ENCODE data around the gene PHACTR4. TPM values are rescaled to one million over a fixed set of nuclear protein-coding genes. Genes with fewer than 3 reads are reported as not detected.

Gene PHACTR4
- total and polyA plus RNA-seq, 2 of the 13 experiments (the other 11 are each of a cell fraction or from before 2014, with no cell fraction given): 13.9 to 17.1 TPM

- in situ Hi-C loops (cut with HindIII; ENCODE audit: extremely low pct_ligation_motif_present, low pct_unique_long_range_greater_than_20kb): no loop called here
- H3K4me2 ChIP-seq (ENCODE audit: low read depth, low read length): no peak overlapping the region
- no peaks in the 10 kb centered on the region for H3K36me3 ChIP-seq (replicated peaks in 1 of 2; ENCODE audit: control insufficient read depth in 1 of 2, insufficient read depth in 2 of 2, low read length in 2 of 2)
- no peaks in the 10 kb centered on the region for H4K20me1 ChIP-seq (ENCODE audit: insufficient read depth, low read length)
- no TSS peak for BruUV-seq (replicated peaks)
- TF ChIP-seq MAFF (IDR thresholded peaks at IDR 0.05; ENCODE audit: low read depth, low read length) (no peak), FOXM1 (CRISPR knock-in tag; IDR thresholded peaks at IDR 0.05) (no peak), PAX8 (CRISPR knock-in tag; IDR thresholded peaks at IDR 0.05; ENCODE audit: borderline replicate concordance) (no peak), ZNF468 (CRISPR knock-in tag; IDR thresholded peaks at IDR 0.05) (no peak), SRF (IDR thresholded peaks at IDR 0.05; ENCODE audit: low read depth, low read length) (no peak), ZKSCAN8 (CRISPR knock-in tag; IDR thresholded peaks at IDR 0.05; ENCODE audit: borderline replicate concordance) (no peak), HMG20B (CRISPR knock-in tag; conservative IDR thresholded peaks at IDR 0.05) (no peak), TFDP2 (CRISPR knock-in tag; IDR thresholded peaks at IDR 0.05) (no peak), ZNF772 (CRISPR knock-in tag; IDR thresholded peaks at IDR 0.05) (no peak), KDM5B (CRISPR knock-in tag; IDR thresholded peaks at IDR 0.05; ENCODE audit: borderline replicate concordance) (no peak), ZNF777 (CRISPR knock-in tag; IDR thresholded peaks at IDR 0.05) (no peak), HNRNPK (IDR thresholded peaks at IDR 0.05; ENCODE audit: low read depth, low read length, poor library complexity, severe bottlenecking) (no peak), POGZ (CRISPR knock-in tag; IDR thresholded peaks at IDR 0.05) (no peak)
- TF ChIP-seq, protein P1, sequence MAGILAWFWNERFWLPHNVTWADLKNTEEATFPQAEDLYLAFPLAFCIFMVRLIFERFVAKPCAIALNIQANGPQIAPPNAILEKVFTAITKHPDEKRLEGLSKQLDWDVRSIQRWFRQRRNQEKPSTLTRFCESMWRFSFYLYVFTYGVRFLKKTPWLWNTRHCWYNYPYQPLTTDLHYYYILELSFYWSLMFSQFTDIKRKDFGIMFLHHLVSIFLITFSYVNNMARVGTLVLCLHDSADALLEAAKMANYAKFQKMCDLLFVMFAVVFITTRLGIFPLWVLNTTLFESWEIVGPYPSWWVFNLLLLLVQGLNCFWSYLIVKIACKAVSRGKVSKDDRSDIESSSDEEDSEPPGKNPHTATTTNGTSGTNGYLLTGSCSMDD (CRISPR knock-in tag; IDR thresholded peaks at IDR 0.05): no peak
- intact Hi-C loops (cut with micrococcal nuclease; ENCODE audit: unreplicated experiment): no loop called here
- H2AFZ ChIP-seq (ENCODE audit: low read length): no peak overlapping the region
- no peak overlapping the region for H3K9ac ChIP-seq (ENCODE audit: insufficient read depth, low read depth, low read length)
- peaks cover 4% of the 10 kb centered on the region for H3K79me2 ChIP-seq (ENCODE audit: insufficient read depth, low read length)
- ATAC-seq: no peak
- ChIA-PET POLR2A (interaction anchor here (1.6 kb wide), 1 partner anchor 33 kb away, joined by 7 read pairs; no protein-coding TSS in a partner anchor), CTCF (ENCODE audit: low intra/inter-chr PET ratio, low total read pairs) (no interaction called here)
- no peak for DNase-seq (ENCODE audit: low spot score)
- no peak overlapping the region for H3K4me3 ChIP-seq (replicated peaks in 1 of 3; ENCODE audit: insufficient read depth in 1 of 3, low read depth in 2 of 3, low read length in 3 of 3)
- no peaks in the 10 kb centered on the region; a peak in 1 of 5 replicates for H3K27me3 ChIP-seq (ENCODE audit: control insufficient read depth in 1 of 2, insufficient read depth in 2 of 2, low read length in 2 of 2)
- no peak for FAIRE-seq
- peaks cover 22% of the 10 kb centered on the region for H3K4me1 ChIP-seq (ENCODE audit: insufficient read depth, low read length)
- H3K9me3 ChIP-seq (ENCODE audit: low read length): no peaks in the 10 kb centered on the region
- WGBS (ENCODE audit: low lambda C conversion rate): 50% methylated on average over 3 of the region's 3 CpGs
- H3K27ac ChIP-seq (ENCODE audit: extremely low read length, insufficient read depth, low read length): no peak overlapping the region
Observed at GRCh38 chr1:28548318-28548717, 178.8 kb downstream of the PHACTR4 start.

Small RNA genes lying within 50 kb of the gene (small RNA-seq; reads per million reads assigned to genes)
- gene RF00019 (ENCODE audit: insufficient read depth in 2 of 3, insufficient read length in 3 of 3, low read depth in 2 of 3, low replicate concordance in 1 of 3): 0 reads per million in 3 experiments
- gene RNU6ATAC27P (ENCODE audit: insufficient read depth in 2 of 3, insufficient read length in 3 of 3, low read depth in 2 of 3, low replicate concordance in 1 of 3): 0 to 23.2 (median 0) reads per million in 3 experiments
- 0 reads per million in 3 experiments for gene SNORA73A (ENCODE audit: insufficient read depth in 2 of 3, insufficient read length in 3 of 3, low read depth in 2 of 3, low replicate concordance in 1 of 3)
- 225 to 2,340 (median 230) reads per million in 3 experiments for gene SNORA73B (ENCODE audit: insufficient read depth in 2 of 3, insufficient read length in 3 of 3, low read depth in 2 of 3, low replicate concordance in 1 of 3)

Other genes with a start within 250 kb of the PHACTR4 start
- gene PTAFR, start 193.1 kb upstream of the PHACTR4 start, total RNA-seq (2016; rRNA removed; fragmentation: Illumina TruSeq; extraction: Trizol): 0.18 and 0.27 TPM in 2 replicates
- 22.8 and 24.0 TPM in 2 replicates for gene PTAFR, start 193.1 kb upstream of the PHACTR4 start, polyA plus RNA-seq (2011; rRNA removed)
- 126 and 180 TPM in 2 replicates for gene DNAJC8, start 136.7 kb upstream of the PHACTR4 start, total RNA-seq (2016; rRNA removed; fragmentation: Illumina TruSeq; extraction: Trizol)
- 48.4 and 54.5 TPM in 2 replicates for gene DNAJC8, start 136.7 kb upstream of the PHACTR4 start, polyA plus RNA-seq (2011; rRNA removed)
- 131 and 143 TPM in 2 replicates for gene ATP5IF1, start 133.6 kb upstream of the PHACTR4 start, total RNA-seq (2016; rRNA removed; fragmentation: Illumina TruSeq; extraction: Trizol)
- gene ATP5IF1, start 133.6 kb upstream of the PHACTR4 start, polyA plus RNA-seq (2011; rRNA removed): 85.5 and 97.7 TPM in 2 replicates
- gene SESN2, start 110.2 kb upstream of the PHACTR4 start, total RNA-seq (2016; rRNA removed; fragmentation: Illumina TruSeq; extraction: Trizol): 10.4 and 13.2 TPM in 2 replicates
- 19.1 and 24.8 TPM in 2 replicates for gene SESN2, start 110.2 kb upstream of the PHACTR4 start, polyA plus RNA-seq (2011; rRNA removed)
- gene MED18, start 40.7 kb upstream of the PHACTR4 start, total RNA-seq (2016; rRNA removed; fragmentation: Illumina TruSeq; extraction: Trizol): 21.0 and 28.8 TPM in 2 replicates
- gene MED18, start 40.7 kb upstream of the PHACTR4 start, polyA plus RNA-seq (2011; rRNA removed): 11.7 and 14.4 TPM in 2 replicates
- gene RCC1, start 136.3 kb downstream of the PHACTR4 start, total RNA-seq (2016; rRNA removed; fragmentation: Illumina TruSeq; extraction: Trizol): 80.8 and 102 TPM in 2 replicates
- gene RCC1, start 136.3 kb downstream of the PHACTR4 start, polyA plus RNA-seq (2011; rRNA removed): 47.2 and 56.2 TPM in 2 replicates
- 28.3 and 29.0 TPM in 2 replicates for gene TRNAU1AP, start 183.3 kb downstream of the PHACTR4 start, total RNA-seq (2016; rRNA removed; fragmentation: Illumina TruSeq; extraction: Trizol)
- gene TRNAU1AP, start 183.3 kb downstream of the PHACTR4 start, polyA plus RNA-seq (2011; rRNA removed): 40.5 and 42.9 TPM in 2 replicates
- 10.3 and 10.4 TPM in 2 replicates for gene RAB42, start 222.5 kb downstream of the PHACTR4 start, total RNA-seq (2016; rRNA removed; fragmentation: Illumina TruSeq; extraction: Trizol)
- gene RAB42, start 222.5 kb downstream of the PHACTR4 start, polyA plus RNA-seq (2011; rRNA removed): 166 and 170 TPM in 2 replicates